B cell (primary cell): ENCODE measurements around the gene AKAP11.

ENCODE experiments used
- CTCF ChIP-seq: fragments of 200-600 bp; IDR thresholded peaks from one replicate; pipeline ENCODE4 v1.8.0; 2022; ENCODE audit warnings: antibody characterized with exemption, mild to moderate bottlenecking
- EZH2 ChIP-seq: IDR thresholded peaks from 2 replicates; pipeline ENCODE4 v1.6.1; 2012; ENCODE audit warnings: borderline replicate concordance, low read depth, mild to moderate bottlenecking, moderate library complexity, low read length; ENCODE audit not compliant: insufficient read depth, poor library complexity, severe bottlenecking

GRCh38 chr13:42333613-42334328 is 61.8 kb downstream of the AKAP11 start:
- TF ChIP-seq EZH2 (no peak), CTCF (peak; percentile 61)
